Measurements from ENCODE around the gene CPLX3. TPM values are rescaled to one million over a fixed set of nuclear protein-coding genes. Genes with fewer than 3 reads are reported as not detected.

Gene CPLX3
- polyA plus RNA-seq, 4 donors = not detected

GRCh38 chr15:74800559-74801094 lies 25.8 kb upstream of the CPLX3 start:
- no peak for DNase-seq (ENCODE audit: low read depth in 4 of 4, low spot score in 3 of 4)

GRCh38 chr15:74801311-74801997 lies 25.0 kb upstream of the CPLX3 start:
- no peak for DNase-seq (ENCODE audit: low read depth in 4 of 4, low spot score in 3 of 4)

GRCh38 chr15:74802290-74802689 lies 24.1 kb upstream of the CPLX3 start:
- no peak for DNase-seq (ENCODE audit: low read depth in 4 of 4, low spot score in 3 of 4)

- no peak for DNase-seq (ENCODE audit: low read depth in 4 of 4, low spot score in 3 of 4)
Measured at GRCh38 chr15:74802862-74803447, 23.5 kb upstream of the CPLX3 start.

- DNase-seq (ENCODE audit: low read depth in 4 of 4, low spot score in 3 of 4) = no peak
Measured at GRCh38 chr15:74804935-74805334, 21.5 kb upstream of the CPLX3 start.

GRCh38 chr15:74807282-74807681 lies 19.1 kb upstream of the CPLX3 start:
- no peak for DNase-seq (ENCODE audit: low read depth in 4 of 4, low spot score in 3 of 4)

- no peak for DNase-seq (ENCODE audit: low read depth in 4 of 4, low spot score in 3 of 4)
Measured at GRCh38 chr15:74808078-74808839, 18.2 kb upstream of the CPLX3 start.

- no peak for DNase-seq (ENCODE audit: low read depth in 4 of 4, low spot score in 3 of 4)
Measured at GRCh38 chr15:74808840-74809229, 17.6 kb upstream of the CPLX3 start.

- no peak for DNase-seq (ENCODE audit: low read depth in 4 of 4, low spot score in 3 of 4)
Measured at GRCh38 chr15:74809242-74809641, 17.2 kb upstream of the CPLX3 start.

- DNase-seq (ENCODE audit: low read depth in 4 of 4, low spot score in 3 of 4) = no peak
Measured at GRCh38 chr15:74809956-74810355, 16.5 kb upstream of the CPLX3 start.

- no peak for DNase-seq (ENCODE audit: low read depth in 4 of 4, low spot score in 3 of 4)
Measured at GRCh38 chr15:74812533-74812932, 13.9 kb upstream of the CPLX3 start, which contains the start of gene LMAN1L. LMAN1L (plus strand) TSS chr15:74812835; CDS start chr15:74812855, 20 bp downstream.

GRCh38 chr15:74815121-74815934 lies 11.1 kb upstream of the CPLX3 start:
- DNase-seq (ENCODE audit: low read depth in 4 of 4, low spot score in 3 of 4) = no peak

- no peak for DNase-seq (ENCODE audit: low read depth in 4 of 4, low spot score in 3 of 4)
Measured at GRCh38 chr15:74815961-74816360, 10.5 kb upstream of the CPLX3 start.

GRCh38 chr15:74816624-74817369 lies 9.6 kb upstream of the CPLX3 start:
- DNase-seq (ENCODE audit: low read depth in 4 of 4, low spot score in 3 of 4) = no peak

- no peak for DNase-seq (ENCODE audit: low read depth in 4 of 4, low spot score in 3 of 4)
Measured at GRCh38 chr15:74817370-74817737, 9.1 kb upstream of the CPLX3 start.

GRCh38 chr15:74820056-74820455 lies 6.4 kb upstream of the CPLX3 start:
- no peak for DNase-seq (ENCODE audit: low read depth in 4 of 4, low spot score in 3 of 4)

- no peak for DNase-seq (ENCODE audit: low read depth in 4 of 4, low spot score in 3 of 4)
Measured at GRCh38 chr15:74821091-74821789, 5.2 kb upstream of the CPLX3 start.

GRCh38 chr15:74821790-74822158 lies 4.7 kb upstream of the CPLX3 start:
- DNase-seq (ENCODE audit: low read depth in 4 of 4, low spot score in 3 of 4) = no peak

GRCh38 chr15:74822233-74822632 lies 4.2 kb upstream of the CPLX3 start:
- no peak for DNase-seq (ENCODE audit: low read depth in 4 of 4, low spot score in 3 of 4)
